MM.1S (cell line): ENCODE measurements around the gene MTF1.

Experiments
- EZH2phosphoT487 ChIP-seq: fragments of 300-600 bp; sonication (generic); IDR thresholded peaks from 2 replicates; pipeline ENCODE4 v1.6.1; 2018; ENCODE audit warnings: antibody characterized with exemption, low read length
- TF ChIP-seq, protein P1 (sequence below): fragments of 300-600 bp; sonication (generic); IDR thresholded peaks from 2 replicates; pipeline ENCODE4 v1.5.1; 2016; ENCODE audit warnings: antibody characterized with exemption, low read length, mixed read lengths

GRCh38 chr1:37845049-37845646, 14.2 kb downstream of the MTF1 start:
- TF ChIP-seq, protein P1, sequence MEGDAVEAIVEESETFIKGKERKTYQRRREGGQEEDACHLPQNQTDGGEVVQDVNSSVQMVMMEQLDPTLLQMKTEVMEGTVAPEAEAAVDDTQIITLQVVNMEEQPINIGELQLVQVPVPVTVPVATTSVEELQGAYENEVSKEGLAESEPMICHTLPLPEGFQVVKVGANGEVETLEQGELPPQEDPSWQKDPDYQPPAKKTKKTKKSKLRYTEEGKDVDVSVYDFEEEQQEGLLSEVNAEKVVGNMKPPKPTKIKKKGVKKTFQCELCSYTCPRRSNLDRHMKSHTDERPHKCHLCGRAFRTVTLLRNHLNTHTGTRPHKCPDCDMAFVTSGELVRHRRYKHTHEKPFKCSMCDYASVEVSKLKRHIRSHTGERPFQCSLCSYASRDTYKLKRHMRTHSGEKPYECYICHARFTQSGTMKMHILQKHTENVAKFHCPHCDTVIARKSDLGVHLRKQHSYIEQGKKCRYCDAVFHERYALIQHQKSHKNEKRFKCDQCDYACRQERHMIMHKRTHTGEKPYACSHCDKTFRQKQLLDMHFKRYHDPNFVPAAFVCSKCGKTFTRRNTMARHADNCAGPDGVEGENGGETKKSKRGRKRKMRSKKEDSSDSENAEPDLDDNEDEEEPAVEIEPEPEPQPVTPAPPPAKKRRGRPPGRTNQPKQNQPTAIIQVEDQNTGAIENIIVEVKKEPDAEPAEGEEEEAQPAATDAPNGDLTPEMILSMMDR = no peak
- TF ChIP-seq EZH2phosphoT487 = no peak
